AG09319 (cell line): ENCODE results near the gene EBP.

Experiments
- DNase-seq: peaks from one replicate; pipeline ENCODE4 v3.0.0-alpha.2; 2010; ENCODE audit warnings: low read depth; ENCODE audit errors: extremely low read depth
- TF ChIP-seq, protein P1 (sequence below): IDR thresholded peaks from 2 replicates; pipeline ENCODE4 v1.5.1; 2011; ENCODE audit warnings: low read depth, mild to moderate bottlenecking, inconsistent platforms, low read length, moderate library complexity

EBP gene

DNA sequence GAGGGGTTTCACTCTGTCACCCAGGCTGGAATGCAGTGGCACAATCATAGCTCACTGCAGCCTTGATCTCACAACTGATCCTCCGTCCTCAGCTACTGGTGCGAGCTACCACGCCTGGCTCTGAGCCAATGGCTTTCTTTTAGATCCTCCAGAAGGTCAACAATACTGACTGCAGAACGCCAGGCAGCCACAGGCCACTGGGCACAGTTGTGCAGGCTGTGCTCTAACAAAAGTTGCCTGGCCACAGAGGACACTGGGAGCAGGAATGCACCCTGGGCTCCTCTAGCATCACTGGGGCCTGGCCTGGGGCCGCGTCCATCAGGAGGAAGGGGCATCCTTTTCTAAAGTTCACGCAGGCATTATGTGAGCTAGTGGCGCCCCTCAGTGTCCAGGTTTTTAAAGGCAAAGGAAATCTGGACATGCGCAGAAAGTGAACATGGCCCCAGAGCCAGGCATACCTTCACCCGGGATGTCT, 27.7 kb upstream of the EBP start:
- DNase-seq, result no peak
- TF ChIP-seq, protein P1, sequence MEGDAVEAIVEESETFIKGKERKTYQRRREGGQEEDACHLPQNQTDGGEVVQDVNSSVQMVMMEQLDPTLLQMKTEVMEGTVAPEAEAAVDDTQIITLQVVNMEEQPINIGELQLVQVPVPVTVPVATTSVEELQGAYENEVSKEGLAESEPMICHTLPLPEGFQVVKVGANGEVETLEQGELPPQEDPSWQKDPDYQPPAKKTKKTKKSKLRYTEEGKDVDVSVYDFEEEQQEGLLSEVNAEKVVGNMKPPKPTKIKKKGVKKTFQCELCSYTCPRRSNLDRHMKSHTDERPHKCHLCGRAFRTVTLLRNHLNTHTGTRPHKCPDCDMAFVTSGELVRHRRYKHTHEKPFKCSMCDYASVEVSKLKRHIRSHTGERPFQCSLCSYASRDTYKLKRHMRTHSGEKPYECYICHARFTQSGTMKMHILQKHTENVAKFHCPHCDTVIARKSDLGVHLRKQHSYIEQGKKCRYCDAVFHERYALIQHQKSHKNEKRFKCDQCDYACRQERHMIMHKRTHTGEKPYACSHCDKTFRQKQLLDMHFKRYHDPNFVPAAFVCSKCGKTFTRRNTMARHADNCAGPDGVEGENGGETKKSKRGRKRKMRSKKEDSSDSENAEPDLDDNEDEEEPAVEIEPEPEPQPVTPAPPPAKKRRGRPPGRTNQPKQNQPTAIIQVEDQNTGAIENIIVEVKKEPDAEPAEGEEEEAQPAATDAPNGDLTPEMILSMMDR, result peak; percentile 32

DNA sequence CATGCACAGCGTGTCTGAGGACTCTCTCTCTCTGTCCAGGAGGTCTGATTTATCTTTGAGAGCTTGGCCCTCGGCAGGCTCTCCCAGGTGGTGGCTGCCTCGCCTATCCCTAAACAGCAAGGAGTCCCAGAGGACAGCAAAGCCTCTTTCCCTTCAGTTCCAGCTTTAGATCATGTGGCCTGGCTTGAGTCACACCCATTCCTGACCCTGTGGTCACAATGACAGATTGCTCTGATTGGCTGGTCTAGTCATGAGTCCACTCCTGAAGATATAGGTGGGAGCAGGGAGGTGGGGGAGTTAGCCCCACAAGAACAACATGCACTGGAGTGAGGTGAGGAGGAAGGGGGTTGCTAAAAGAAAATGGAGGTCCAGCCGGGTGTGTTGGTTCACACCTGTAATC, 24.9 kb upstream of the EBP start:
- TF ChIP-seq, protein P1, result no peak
- DNase-seq, result no peak

DNA sequence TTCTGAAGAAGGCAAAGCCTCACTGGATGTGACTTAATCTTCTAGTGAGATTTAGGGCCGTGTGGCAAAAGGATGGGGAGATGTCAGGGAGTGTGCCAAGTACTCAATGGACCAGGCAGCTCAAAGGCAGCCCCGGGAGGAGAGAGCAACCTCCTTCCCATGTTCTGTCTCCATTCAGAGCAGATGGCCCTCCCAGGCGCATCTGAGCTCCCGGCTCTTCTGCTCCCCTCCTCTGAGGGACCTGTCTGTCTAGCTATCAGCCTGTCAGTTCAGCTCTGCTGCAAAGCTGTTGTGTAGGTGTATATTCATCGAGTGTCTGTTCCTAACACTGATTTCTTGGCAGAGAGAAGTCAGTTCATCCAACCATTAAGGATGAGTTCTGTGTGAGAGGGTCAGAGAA, 23.7 kb upstream of the EBP start:
- no peak for DNase-seq
- TF ChIP-seq, protein P1, result no peak

DNA sequence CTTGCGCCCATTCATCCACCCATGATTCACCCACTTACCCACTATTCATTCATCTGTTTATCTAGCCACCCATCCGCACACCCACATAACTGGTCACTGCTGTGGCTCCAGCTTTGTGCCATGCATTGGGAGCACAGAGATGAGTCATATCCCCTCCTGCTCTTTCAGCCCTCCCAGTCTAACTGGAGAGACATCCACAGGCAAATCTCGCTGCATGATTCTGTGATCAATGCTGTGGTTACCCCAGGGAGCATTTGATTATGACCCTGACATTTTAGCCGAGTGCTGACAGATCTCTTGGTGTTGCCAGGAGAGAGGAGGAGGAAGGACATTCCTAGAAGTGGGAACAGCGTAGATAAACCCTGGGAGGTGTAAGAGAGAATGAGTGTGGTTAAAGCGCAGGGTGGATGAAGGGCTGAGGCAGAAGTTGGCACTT, 23.2 kb upstream of the EBP start:
- TF ChIP-seq, protein P1, result no peak
- no peak for DNase-seq

DNA sequence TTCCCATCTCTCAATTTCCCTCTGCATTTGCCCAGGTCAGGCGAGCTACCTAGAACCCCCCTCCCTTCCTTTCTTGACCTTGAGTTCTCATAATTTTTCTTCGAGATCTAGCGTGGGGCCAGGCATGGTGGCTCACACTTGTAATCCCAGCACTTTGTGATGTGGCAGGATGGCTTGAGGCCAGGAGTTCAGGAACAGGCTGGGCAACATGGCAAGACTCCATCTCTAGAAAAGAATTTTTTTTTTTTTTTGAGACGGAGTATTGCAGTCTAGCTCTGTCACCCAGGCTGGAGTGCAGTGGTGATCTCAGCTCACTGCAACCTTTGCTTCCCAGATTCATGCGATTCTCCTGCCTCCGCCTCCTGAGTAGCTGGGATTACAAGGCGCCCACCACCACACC, 17.3 kb upstream of the EBP start:
- no peak for DNase-seq
- TF ChIP-seq, protein P1, result no peak

DNA sequence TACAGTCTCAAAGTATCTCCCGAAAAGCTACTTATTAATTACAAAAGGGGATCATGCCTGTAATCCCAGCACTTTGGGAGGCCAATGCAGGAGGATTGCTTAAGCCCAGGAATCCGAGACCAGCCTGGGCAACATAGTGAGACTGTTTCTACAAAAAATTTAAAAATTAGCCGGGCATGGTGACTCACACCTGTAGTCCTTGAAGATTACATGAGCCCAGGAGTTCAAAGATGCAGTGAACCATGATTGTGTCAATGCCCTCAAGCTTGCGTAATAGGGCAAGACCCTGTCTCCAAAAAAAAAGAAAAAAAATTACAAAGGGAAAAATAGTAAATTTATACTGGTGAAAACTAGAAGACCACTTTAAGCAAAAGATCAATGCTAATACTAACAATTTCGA, 16.1 kb upstream of the EBP start:
- no peak for DNase-seq
- TF ChIP-seq, protein P1, result no peak

DNA sequence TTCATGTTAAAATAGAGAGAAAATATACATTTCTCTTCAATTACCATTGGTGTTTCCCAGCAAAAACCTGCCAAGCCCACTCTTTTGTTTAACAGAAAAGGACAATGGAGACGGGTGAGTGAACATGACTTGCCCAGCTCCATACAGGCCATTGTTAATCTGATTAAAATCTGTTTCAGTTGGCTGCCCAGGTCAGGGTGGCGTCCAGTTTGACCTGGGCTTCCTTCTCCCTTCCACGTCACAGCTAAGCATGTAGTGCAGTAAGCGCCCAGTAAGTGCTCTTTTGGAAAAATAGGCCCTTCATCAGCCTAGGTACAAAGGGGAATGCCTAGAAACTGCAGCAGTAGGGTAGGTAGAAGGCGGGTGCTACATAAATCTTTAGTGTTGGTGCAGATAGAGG, 14.4 kb upstream of the EBP start:
- TF ChIP-seq, protein P1, result no peak
- no peak for DNase-seq
